HG02840 (cell line): ENCODE data around the gene SIT1.

Experiments used
- ATAC-seq: cut with Tn5 transposase; IDR thresholded peaks from one replicate; pipeline ENCODE4 v1.9.1; 2021; ENCODE audit warnings: mild to moderate bottlenecking, moderate library complexity, moderate number of reproducible peaks; ENCODE audit not compliant: unreplicated experiment, low FRiP score

Gene SIT1

DNA sequence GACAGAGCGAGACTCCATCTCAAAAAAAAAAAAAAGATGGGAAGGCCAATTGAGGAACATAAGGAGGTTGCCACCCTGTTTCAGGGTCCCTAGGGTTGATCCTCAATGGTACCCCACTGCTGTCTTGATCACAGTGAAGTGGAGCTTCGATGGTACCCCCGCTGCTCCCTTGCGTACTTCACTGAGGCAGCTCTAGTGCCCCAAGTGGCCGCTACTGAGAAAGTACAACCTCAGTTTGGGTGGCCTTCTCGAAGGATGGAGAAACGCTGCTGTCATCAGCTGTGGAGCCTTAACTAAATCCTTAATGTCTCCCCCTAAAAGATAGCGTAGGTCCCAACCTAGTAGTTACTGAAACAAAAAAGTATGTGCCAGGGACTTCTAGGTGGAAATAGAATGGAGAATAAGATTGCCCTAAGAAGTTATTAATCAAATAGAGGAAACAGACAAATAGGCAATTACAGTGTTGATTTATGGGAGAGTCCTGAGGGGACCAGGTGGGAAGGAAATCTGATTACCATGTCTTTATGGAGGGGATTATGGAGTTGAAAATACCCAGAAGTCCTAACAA lies 39.4 kb downstream of the SIT1 start:
- ATAC-seq, result no peak

DNA sequence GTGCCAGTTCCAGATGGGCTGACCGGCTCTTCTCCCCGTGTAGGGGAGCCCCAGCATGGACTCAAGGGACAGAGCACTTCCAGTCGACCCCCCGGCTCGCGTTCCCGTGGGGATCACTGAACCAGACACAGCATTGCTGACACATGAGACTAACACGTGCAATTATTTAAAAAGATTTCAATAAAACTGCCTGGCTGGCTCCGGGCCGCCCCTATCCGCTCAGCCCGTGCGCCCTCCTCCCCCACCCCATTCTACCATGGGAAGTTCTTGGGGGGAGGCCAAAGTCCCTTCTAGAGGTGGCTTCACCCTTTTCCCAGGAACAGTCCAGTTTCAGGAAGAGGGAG lies 40.9 kb downstream of the SIT1 start:
- no peak for ATAC-seq

DNA sequence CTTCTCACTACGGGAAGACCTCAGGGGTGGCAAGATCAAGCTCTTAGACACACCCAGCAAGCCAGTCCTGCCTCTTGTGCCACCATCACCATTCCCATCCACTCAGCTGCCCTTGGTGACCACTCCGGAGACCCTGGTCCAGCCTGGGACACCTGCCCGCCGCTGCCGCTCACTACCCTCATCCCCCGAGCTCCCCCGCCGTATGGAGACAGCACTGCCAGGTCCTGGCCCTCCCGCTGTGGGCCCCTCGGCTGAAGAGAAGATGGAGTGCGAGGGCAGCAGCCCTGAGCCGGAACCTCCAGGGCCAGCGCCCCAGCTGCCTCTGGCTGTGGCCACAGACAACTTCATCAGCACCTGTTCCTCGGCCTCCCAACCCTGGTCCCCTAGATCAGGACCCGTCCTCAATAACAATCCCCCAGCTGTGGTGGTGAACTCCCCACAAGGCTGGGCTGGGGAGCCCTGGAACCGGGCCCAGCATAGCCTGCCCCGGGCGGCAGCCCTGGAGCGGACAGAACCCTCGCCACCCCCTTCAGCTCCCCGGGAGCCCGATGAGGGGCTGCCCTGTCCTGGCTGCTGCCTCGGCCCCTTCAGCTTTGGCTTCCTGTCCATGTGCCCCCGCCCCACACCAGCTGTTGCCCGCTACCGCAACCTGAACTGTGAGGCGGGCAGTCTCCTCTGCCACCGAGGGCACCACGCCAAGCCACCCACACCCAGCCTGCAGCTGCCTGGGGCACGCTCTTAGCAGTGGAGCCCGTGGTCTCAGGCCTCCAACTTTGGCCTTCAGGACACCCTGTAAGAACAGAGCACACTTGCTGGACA lies 41.5 kb downstream of the SIT1 start:
- ATAC-seq, result no peak

DNA sequence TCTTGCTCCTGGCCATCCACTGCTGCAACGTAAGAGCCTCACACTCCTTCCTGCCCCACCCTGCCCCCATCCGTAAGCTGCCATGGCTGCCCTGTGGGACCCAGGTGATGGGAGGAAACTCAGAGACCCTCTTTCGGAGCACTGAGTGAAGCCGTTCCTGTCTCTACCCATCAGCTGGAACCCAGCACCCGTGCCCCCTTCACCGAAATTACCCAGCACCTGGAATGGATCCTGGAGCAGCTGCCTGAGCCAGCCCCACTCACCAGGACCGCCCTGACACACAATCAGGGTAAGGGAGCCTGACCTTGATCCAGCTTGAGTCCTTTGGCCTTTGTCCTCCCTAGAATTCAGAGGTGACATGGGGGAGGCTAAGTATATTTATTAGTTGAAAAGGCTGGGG lies 42.5 kb downstream of the SIT1 start:
- no peak for ATAC-seq

DNA sequence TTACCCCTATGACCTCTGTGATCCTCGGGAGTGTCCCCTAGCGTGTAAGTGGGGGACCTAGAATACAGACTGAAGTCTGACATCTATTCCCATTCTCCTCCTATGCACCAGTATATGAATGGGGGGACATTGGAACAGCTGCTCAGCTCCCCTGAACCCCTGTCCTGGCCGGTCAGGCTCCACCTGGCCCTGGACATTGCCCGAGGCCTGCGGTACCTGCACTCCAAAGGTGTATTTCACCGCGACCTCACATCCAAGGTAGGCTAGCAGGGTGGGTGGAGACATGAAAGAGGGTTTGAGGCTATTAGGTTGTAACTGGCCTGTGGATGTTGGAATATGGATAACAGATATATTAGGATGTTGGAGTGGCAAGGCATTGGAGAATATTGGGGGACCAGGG lies 44.0 kb downstream of the SIT1 start:
- ATAC-seq, result no peak

DNA sequence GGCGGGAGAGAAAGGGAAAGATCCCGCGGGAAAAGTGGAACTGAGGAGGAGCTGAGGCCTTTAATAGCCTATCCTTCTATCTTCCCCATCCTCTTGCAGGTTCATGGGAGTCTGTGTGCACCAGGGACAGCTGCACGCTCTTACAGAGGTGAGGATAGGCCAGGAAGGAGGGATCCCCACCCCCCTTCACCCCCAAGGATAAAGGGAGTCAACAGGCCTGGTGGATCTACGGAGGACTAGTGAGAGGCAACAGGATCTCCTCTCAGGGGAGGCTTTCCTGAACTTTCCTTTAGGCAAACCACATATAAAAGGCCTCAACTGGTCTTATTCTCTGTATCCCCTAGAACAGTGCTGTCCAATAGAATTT lies 44.6 kb downstream of the SIT1 start:
- ATAC-seq, result no peak

DNA sequence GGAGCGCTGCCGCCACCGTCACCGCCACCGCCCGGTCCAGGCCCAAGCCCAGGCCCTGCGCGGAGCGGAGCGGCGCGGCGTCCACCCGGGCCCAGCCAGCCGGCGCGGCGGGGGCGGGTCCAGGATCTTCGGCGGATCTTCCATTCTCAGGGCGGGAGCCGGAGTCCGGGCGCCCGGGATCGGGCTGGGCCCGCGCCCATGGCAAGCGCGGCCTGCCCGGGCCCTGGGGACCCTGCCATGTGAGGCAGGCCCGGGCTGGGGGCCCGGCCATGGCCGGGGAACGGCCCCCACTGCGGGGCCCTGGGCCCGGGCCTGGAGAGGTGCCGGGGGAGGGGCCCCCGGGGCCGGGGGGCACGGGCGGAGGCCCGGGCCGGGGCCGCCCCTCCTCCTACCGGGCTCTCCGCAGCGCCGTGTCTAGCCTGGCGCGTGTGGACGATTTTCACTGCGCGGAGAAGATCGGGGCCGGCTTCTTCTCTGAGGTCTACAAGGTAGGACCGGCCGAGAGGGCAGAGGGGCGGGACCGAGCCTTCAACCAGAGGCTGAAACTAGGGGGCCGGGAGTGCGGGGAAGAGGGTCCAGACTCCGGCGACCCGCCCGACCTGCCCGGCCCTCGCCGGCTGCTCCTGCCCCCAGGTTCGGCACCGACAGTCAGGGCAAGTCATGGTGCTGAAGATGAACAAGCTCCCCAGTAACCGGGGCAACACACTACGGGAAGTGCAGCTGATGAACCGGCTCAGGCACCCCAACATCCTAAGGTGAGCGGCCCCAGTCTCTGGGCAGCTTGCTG lies 45.2 kb downstream of the SIT1 start:
- peak; percentile 10 for ATAC-seq

DNA sequence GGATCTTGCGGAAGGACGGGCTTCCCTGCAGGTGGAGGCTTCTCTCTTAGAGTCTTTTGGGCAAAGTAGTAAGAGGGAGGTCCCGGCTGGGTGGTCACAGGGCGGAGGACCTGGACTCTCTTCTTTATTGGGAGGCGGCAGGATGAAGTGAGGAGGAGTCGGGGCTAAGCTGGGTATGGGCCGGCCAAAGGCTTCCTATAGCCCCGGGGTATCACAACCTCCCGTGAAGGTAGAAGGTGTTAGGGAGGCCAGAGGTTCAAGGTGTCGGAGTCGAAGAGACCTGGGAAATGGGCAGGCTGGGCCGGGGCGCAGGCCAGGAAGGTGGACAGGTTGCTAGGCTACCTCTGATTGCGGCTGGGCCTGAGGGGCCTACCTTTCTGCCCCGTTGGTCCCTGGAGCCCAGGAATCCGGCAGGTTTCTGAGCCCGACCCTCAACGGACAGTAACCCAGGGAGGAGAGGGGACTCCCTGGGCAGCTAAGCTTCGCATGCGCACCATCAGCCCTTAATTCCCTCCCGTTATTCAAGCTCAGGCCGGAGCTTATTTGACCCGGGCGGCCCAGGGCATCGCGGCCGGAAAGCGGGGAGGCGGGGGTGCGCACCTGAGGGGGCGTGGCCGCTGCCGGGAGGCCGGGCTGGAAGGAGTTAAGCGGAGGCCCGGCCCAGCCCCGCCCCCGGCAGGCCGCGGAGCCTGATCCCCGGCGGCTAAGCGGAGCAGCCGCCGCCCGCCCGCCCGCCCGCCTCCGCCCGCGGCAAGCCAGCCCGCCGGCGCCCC lies 46.0 kb downstream of the SIT1 start, which contains the start of gene TESK1:
Gene TESK1, plus strand, starts transcription at position 685 of the 773 bp plus-strand sequence. CDS start 358 bp downstream, outside the sequence.
- ATAC-seq, result peak; percentile 37

DNA sequence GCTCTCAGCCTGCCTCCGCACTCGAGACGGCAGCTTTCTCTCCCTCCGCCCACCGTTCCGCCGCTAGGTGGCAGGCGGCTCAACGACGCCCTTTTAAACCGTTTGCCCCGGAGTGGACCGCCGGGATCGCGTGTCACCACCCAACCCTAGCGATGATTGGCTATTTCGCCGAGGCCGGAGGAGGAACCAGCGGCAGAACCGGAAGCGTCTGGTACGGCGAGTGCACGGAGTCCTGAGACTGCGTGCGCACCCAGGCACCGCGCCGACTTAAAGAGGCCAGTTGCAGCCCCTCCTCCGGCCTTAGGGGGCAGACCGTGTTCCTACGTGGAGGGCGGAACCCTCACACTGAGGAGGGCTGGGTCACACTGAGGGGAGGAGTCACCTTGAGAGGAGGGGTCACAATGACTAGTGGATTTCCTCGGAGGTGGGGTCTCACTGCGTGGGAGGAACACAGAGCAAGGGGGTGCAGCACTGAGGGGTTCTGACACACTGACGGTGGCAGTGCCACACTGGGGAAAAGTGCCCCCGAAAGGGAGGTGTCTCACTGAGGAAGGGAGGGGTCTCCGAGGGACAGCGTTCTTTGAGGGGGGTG lies 46.6 kb downstream of the SIT1 start:
- ATAC-seq, result peak; percentile 83

DNA sequence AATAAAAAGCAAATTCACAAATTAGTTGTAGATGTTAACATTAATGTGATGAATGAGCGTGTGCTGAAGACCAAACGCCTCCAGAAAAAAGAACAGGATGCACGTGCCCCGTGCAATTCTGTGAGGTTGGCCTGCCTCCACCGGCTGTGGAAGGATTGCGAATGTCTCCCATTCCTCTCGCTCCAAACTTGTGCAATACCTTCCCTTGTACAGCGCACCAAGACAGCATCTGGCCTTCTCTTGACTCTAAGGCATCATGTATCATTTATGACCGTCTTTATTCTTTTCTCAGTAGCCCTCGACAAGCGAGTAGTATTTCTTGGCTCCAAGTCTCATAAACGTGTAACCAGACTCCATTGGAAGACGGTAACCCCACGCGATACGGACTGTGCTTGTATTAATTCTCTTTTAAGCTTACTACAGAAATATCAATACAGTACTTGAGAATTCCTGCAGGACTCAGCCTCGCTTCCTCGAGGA lies 47.2 kb downstream of the SIT1 start:
- no peak for ATAC-seq

DNA sequence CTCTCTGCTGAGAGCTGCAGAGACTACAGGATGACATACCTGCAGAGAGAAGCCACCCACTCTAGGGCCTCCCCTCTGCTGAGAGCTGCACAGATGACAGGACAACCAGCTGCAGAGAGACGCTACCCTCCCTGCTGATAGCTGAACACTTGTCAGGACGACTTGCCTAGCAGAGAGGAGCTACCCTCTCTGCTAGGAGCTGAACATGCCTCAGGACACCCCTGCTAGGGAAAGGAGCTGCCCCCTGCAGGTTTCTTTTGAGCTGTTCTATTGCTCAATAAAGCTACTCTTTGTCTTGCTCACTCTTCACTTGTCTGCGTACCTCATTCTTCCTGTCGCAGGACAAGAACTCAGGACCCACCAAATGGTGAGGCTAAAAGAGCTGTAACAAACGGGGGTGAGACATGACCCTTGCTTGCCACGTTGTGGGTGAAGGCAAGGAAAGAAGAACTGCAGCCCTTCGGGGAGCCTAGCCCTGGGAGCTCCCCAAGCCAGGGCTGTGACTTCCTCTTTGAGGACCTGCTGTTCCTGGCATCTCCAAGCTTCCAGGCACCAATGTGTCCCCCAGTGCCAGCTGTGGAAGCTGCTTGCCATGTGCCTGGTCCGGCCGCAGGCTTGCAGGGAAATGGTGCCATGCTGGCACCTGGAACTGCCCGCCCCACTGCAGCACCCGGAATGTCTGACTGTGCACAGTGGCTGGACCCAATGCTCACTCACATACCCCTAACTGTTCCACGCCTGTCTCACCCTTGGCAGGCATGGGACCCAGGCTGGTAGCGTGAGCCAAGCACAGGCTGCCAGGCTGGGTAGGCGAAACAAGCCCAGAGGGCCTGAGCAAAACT lies 50.7 kb downstream of the SIT1 start:
- ATAC-seq, result no peak
